NT2/D1 (cell line): ENCODE measurements around the gene B3GAT2.

Experiments used
- YY1 ChIP-seq: IDR thresholded peaks from 2 replicates; pipeline ENCODE4 v1.6.1; 2011; ENCODE audit not compliant: insufficient read length, insufficient read depth
- ZNF274 ChIP-seq: IDR thresholded peaks from 2 replicates; pipeline ENCODE4 v1.6.1; 2011; ENCODE audit warnings: mild to moderate bottlenecking, low read depth, low read length

DNA sequence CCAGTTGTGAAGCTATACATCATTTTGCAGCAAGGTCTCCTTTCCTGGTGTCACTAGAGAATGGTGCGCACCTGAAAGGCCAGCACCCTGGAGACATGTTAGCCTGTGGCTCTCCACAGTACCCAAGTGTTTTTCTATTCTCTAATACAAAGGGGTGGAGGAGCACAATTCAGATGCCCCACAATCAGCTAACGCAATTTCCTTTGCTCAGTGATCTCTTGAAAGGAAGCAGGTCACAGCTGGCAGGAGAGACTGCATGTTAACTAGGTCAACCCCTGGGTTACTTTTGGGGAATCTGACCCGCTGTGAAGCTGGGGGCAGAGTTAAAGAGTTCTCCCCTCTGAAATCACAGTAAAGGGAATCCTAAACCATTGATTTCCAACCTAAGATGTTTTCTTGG lies 92.5 kb downstream of the B3GAT2 start:
- TF ChIP-seq ZNF274 (no peak), YY1 (no peak)
